ENCODE measurements around the gene PZP. TPM values are rescaled to one million over a fixed set of nuclear protein-coding genes. Genes with fewer than 3 reads are reported as not detected.

PZP gene
- total and polyA plus RNA-seq, 12 donors, result 0.15 to 1.6 (median 0.54) TPM

- Histone ChIP-seq H3K27ac (no peak overlapping the region), H3K9me3 (peaks cover 0 to 14% (median 0%) of the 10 kb centered on the region in 11 donors), H3K4me3 (no peak overlapping the region), H3K27me3 (no peaks in the 10 kb centered on the region), H3K4me1 (no peaks in the 10 kb centered on the region), H3K36me3 (no peaks in the 10 kb centered on the region)
- DNase-seq (no peak), ATAC-seq (no peak)
- WGBS, 2 donors, result 21 to 58% methylated on average over 1 of the region's 1 CpG
- no peak for TF ChIP-seq CTCF (IDR thresholded peaks at IDR 0.05)
- intact Hi-C loops (cut with DNase I), result no loop called here
Observed at GRCh38 chr12:9133216-9133916, 74.8 kb downstream of the PZP start.

GRCh38 chr12:9132008-9132535 is 76.1 kb downstream of the PZP start:
- no peak for DNase-seq
- Histone ChIP-seq H3K27ac (no peak overlapping the region), H3K4me1 (no peaks in the 10 kb centered on the region), H3K27me3 (no peaks in the 10 kb centered on the region), H3K4me3 (no peak overlapping the region), H3K36me3 (no peaks in the 10 kb centered on the region), H3K9me3 (peaks cover 0 to 12% (median 0%) of the 10 kb centered on the region in 11 donors)
- no peak for TF ChIP-seq CTCF (IDR thresholded peaks at IDR 0.05)
- WGBS, 2 donors, result 73 to 74% methylated on average over 1 of the region's 1 CpG
- intact Hi-C loops (cut with DNase I), result no loop called here
- ATAC-seq, result no peak

GRCh38 chr12:9130244-9130643 is 78.0 kb downstream of the PZP start:
- TF ChIP-seq CTCF (IDR thresholded peaks at IDR 0.05), result no peak
- no peak overlapping the region for H3K27ac ChIP-seq
- H3K4me1 ChIP-seq, result no peaks in the 10 kb centered on the region
- H3K27me3 ChIP-seq, result no peaks in the 10 kb centered on the region
- H3K36me3 ChIP-seq, result no peaks in the 10 kb centered on the region
- intact Hi-C loops (cut with DNase I), result no loop called here
- 47 to 95% methylated on average over 2 of the region's 2 CpGs for WGBS, 2 donors
- ATAC-seq (no peak), DNase-seq (no peak)
- no peak overlapping the region for H3K4me3 ChIP-seq
- peaks cover 0 to 12% (median 0%) of the 10 kb centered on the region in 11 donors for H3K9me3 ChIP-seq

DNA sequence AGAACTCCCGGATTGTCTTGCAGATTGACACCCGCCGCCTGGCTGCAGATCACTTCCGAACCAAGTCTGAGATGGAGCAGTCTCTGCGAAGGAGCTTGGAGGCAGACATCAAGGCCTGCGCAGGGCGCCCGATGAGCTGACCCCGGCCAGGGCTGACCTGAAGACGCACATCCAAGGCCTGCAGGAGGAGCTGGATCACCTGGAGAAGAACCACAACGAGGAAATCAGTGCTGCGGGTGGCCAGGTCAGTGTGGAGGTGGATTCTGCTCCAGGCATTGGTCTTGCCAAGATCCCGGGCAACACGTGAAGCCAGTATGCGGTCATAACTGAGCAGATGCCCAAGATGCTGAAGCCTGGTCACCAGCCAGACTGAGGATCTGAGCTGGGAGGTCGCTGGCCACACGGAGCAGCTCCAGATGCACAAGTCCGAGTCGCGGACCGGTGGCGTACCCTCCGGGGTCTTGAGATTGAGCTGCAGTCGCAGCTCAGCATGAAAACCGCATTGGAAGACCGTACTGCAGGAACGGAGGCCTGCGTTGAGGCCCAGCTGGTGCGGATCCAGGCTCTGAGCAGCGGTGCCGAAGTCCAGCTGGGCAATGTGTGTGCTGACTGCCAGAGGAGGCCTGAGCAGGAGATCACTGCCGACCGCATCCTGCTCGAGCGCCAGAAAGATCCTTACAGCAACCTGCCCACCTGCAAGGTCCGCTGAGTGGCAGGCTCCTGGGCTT is 80.1 kb downstream of the PZP start:
- H3K36me3 ChIP-seq, result no peaks in the 10 kb centered on the region
- no peaks in the 10 kb centered on the region for H3K27me3 ChIP-seq
- peaks cover 0 to 12% (median 0%) of the 10 kb centered on the region in 11 donors for H3K9me3 ChIP-seq
- H3K4me1 ChIP-seq, result peaks cover 0 to 16% (median 9%) of the 10 kb centered on the region in 9 donors
- TF ChIP-seq CTCF (IDR thresholded peaks at IDR 0.05), result no peak
- no peak overlapping the region for H3K4me3 ChIP-seq
- intact Hi-C loops (cut with DNase I), result no loop called here
- H3K27ac ChIP-seq, result no peak overlapping the region
- 96 to 98% methylated on average over 36 of the region's 36 CpGs for WGBS, 2 donors
- no peak for DNase-seq
- no peak for ATAC-seq

All from heart right ventricle (tissue), 16 donors.